Stimulated activated memory B cell treated with anti-CD40 and anti-IgM and Interleukin-4, amounts not matched to agents 10 μg/mL and 1 μg/mL and 100 μg/mL, for 72 hours (primary cell): ENCODE data around the gene PTH2.

ENCODE experiments used
- ATAC-seq: fragments of 150-1000 bp; cut with Tn5 transposase; 2 replicates; pipeline ENCODE4 v1.10.0; 2021
- H3K27ac Mint-ChIP-seq: one replicate; pipeline ENCODE4 v1.8.0; 2022; ENCODE audit warnings: mild to moderate bottlenecking, mixed read lengths
- H3K27me3 Mint-ChIP-seq: one replicate; pipeline ENCODE4 v1.8.0; 2022; ENCODE audit warnings: mixed read lengths
- H3K36me3 Mint-ChIP-seq: one replicate; pipeline ENCODE4 v1.8.0; 2022; ENCODE audit warnings: mixed read lengths
- H3K4me1 Mint-ChIP-seq: one replicate; pipeline ENCODE4 v1.8.0; 2022; ENCODE audit warnings: mixed read lengths
- H3K4me3 Mint-ChIP-seq: one replicate; pipeline ENCODE4 v1.8.0; 2022; ENCODE audit warnings: mild to moderate bottlenecking, moderate library complexity, mixed read lengths
- H3K9me3 Mint-ChIP-seq: one replicate; pipeline ENCODE4 v1.8.0; 2022; ENCODE audit warnings: mixed read lengths

The PTH2 gene

GRCh38 chr19:49428547-49429451, 5.6 kb upstream of the PTH2 start:
- Mint-ChIP-seq H3K4me3 (peak overlapping the region; percentile 42), H3K27me3 (peaks cover 100% of the 10 kb centered on the region), H3K36me3 (no peaks in the 10 kb centered on the region), H3K27ac (no peak overlapping the region), H3K9me3 (no peaks in the 10 kb centered on the region), H3K4me1 (peaks cover 71% of the 10 kb centered on the region)
- ATAC-seq: no peak

GRCh38 chr19:49427855-49428546, 4.8 kb upstream of the PTH2 start:
- no peaks in the 10 kb centered on the region for H3K9me3 Mint-ChIP-seq
- no peaks in the 10 kb centered on the region for H3K36me3 Mint-ChIP-seq
- H3K27me3 Mint-ChIP-seq: peaks cover 100% of the 10 kb centered on the region
- H3K4me1 Mint-ChIP-seq: peaks cover 73% of the 10 kb centered on the region
- peak; percentile 59 for ATAC-seq
- peak overlapping the region; percentile 42 for H3K4me3 Mint-ChIP-seq
- peak overlapping the region; percentile 53 for H3K27ac Mint-ChIP-seq

GRCh38 chr19:49427339-49427738, 4.1 kb upstream of the PTH2 start:
- H3K36me3 Mint-ChIP-seq: no peaks in the 10 kb centered on the region
- peaks cover 73% of the 10 kb centered on the region for H3K4me1 Mint-ChIP-seq
- H3K27me3 Mint-ChIP-seq: peaks cover 100% of the 10 kb centered on the region
- no peaks in the 10 kb centered on the region for H3K9me3 Mint-ChIP-seq
- peak overlapping the region; percentile 53 for H3K27ac Mint-ChIP-seq
- ATAC-seq: no peak
- H3K4me3 Mint-ChIP-seq: peak overlapping the region; percentile 14

- no peak for ATAC-seq
- H3K4me3 Mint-ChIP-seq: no peak overlapping the region
- no peaks in the 10 kb centered on the region for H3K9me3 Mint-ChIP-seq
- no peaks in the 10 kb centered on the region for H3K36me3 Mint-ChIP-seq
- H3K27me3 Mint-ChIP-seq: peaks cover 100% of the 10 kb centered on the region
- H3K27ac Mint-ChIP-seq: peak overlapping the region; percentile 53
- peaks cover 79% of the 10 kb centered on the region for H3K4me1 Mint-ChIP-seq
These were observed 2.8 kb upstream of the PTH2 start for GRCh38 chr19:49425922-49426592.

- Mint-ChIP-seq H3K4me3 (no peak within 1 kb of the TSS), H3K4me1 (peaks cover 73% of the 10 kb centered on the region), H3K36me3 (no peaks in the 10 kb centered on the region), H3K27me3 (peaks cover 100% of the 10 kb centered on the region), H3K9me3 (no peaks in the 10 kb centered on the region), H3K27ac (peak within 1 kb of the TSS; percentile 53)
- no peak for ATAC-seq
These were observed 1.9 kb upstream of the PTH2 start, which contains the start of gene GFY for GRCh38 chr19:49425178-49425577. GFY (plus strand) TSS chr19:49425388; CDS start chr19:49426431, 1,043 bp downstream.

- no peaks in the 10 kb centered on the region for H3K36me3 Mint-ChIP-seq
- no peaks in the 10 kb centered on the region for H3K9me3 Mint-ChIP-seq
- H3K4me3 Mint-ChIP-seq: no peak overlapping the region
- H3K27ac Mint-ChIP-seq: no peak overlapping the region
- peaks cover 100% of the 10 kb centered on the region for H3K27me3 Mint-ChIP-seq
- peaks cover 66% of the 10 kb centered on the region for H3K4me1 Mint-ChIP-seq
- ATAC-seq: no peak
These were observed 703 bp upstream of the PTH2 start for GRCh38 chr19:49423985-49424303.

GRCh38 chr19:49422407-49423070, 702 bp downstream of the PTH2 start:
- H3K4me3 Mint-ChIP-seq: peak overlapping the region; percentile 72
- H3K27me3 Mint-ChIP-seq: peaks cover 100% of the 10 kb centered on the region
- peak; percentile 22 for ATAC-seq
- H3K36me3 Mint-ChIP-seq: no peaks in the 10 kb centered on the region
- no peaks in the 10 kb centered on the region for H3K9me3 Mint-ChIP-seq
- peaks cover 62% of the 10 kb centered on the region for H3K4me1 Mint-ChIP-seq
- no peak overlapping the region for H3K27ac Mint-ChIP-seq

GRCh38 chr19:49421878-49422202, 1.4 kb downstream of the PTH2 start:
- Mint-ChIP-seq H3K27me3 (peaks cover 100% of the 10 kb centered on the region), H3K4me1 (peaks cover 59% of the 10 kb centered on the region), H3K36me3 (no peaks in the 10 kb centered on the region), H3K9me3 (no peaks in the 10 kb centered on the region), H3K4me3 (peak overlapping the region; percentile 16), H3K27ac (no peak overlapping the region)
- ATAC-seq: no peak

- no peak for ATAC-seq
- no peak overlapping the region for H3K27ac Mint-ChIP-seq
These were observed 2.0 kb downstream of the PTH2 start for GRCh38 chr19:49421039-49421877.

GRCh38 chr19:49420227-49420626, 3.0 kb downstream of the PTH2 start:
- ATAC-seq: no peak
- H3K27ac Mint-ChIP-seq: no peak overlapping the region
- H3K36me3 Mint-ChIP-seq: no peaks in the 10 kb centered on the region
- peaks cover 87% of the 10 kb centered on the region for H3K27me3 Mint-ChIP-seq
- peaks cover 51% of the 10 kb centered on the region for H3K4me1 Mint-ChIP-seq
- no peaks in the 10 kb centered on the region for H3K9me3 Mint-ChIP-seq
- H3K4me3 Mint-ChIP-seq: no peak overlapping the region

More at GRCh38 chr19:49421039-49421877, 2.0 kb downstream of the PTH2 start:
- Mint-ChIP-seq H3K4me1 (peaks cover 53% of the 10 kb centered on the region), H3K9me3 (no peaks in the 10 kb centered on the region), H3K4me3 (peak overlapping the region; percentile 16), H3K36me3 (no peaks in the 10 kb centered on the region), H3K27me3 (peaks cover 98% of the 10 kb centered on the region)

- Mint-ChIP-seq H3K36me3 (no peaks in the 10 kb centered on the region), H3K27ac (no peak overlapping the region), H3K4me3 (no peak overlapping the region), H3K9me3 (no peaks in the 10 kb centered on the region), H3K4me1 (peaks cover 60% of the 10 kb centered on the region), H3K27me3 (peaks cover 77% of the 10 kb centered on the region)
- ATAC-seq: no peak
These were observed 4.1 kb downstream of the PTH2 start for GRCh38 chr19:49419173-49419572.

GRCh38 chr19:49418511-49418910, 4.7 kb downstream of the PTH2 start:
- no peak overlapping the region for H3K27ac Mint-ChIP-seq
- peaks cover 70% of the 10 kb centered on the region for H3K27me3 Mint-ChIP-seq
- H3K4me3 Mint-ChIP-seq: no peak overlapping the region
- no peaks in the 10 kb centered on the region for H3K36me3 Mint-ChIP-seq
- H3K4me1 Mint-ChIP-seq: peaks cover 61% of the 10 kb centered on the region
- no peak for ATAC-seq
- no peaks in the 10 kb centered on the region for H3K9me3 Mint-ChIP-seq

- Mint-ChIP-seq H3K4me3 (no peak overlapping the region), H3K4me1 (peaks cover 62% of the 10 kb centered on the region), H3K27me3 (peaks cover 56% of the 10 kb centered on the region), H3K27ac (peak overlapping the region; percentile 8), H3K9me3 (no peaks in the 10 kb centered on the region), H3K36me3 (no peaks in the 10 kb centered on the region)
- ATAC-seq: no peak
These were observed 6.2 kb downstream of the PTH2 start for GRCh38 chr19:49417088-49417487.

GRCh38 chr19:49415810-49416200, 7.4 kb downstream of the PTH2 start:
- Mint-ChIP-seq H3K4me1 (peaks cover 59% of the 10 kb centered on the region), H3K36me3 (no peaks in the 10 kb centered on the region), H3K9me3 (no peaks in the 10 kb centered on the region), H3K27ac (peak overlapping the region; percentile 81), H3K4me3 (no peak overlapping the region), H3K27me3 (peaks cover 43% of the 10 kb centered on the region)
- no peak for ATAC-seq
